Motor neuron (in vitro differentiated cells): Measurements from ENCODE around the gene ADAMTS1. TPM values are rescaled to one million over a fixed set of nuclear protein-coding genes. Genes with fewer than 3 reads are reported as not detected.

ENCODE experiments used
- ATAC-seq, 8 experiments: fragments of 200-7000 bp; cut with Tn5 transposase; replicated peaks in 6 of 8; 2 replicates each; pipeline ENCODE4 v1.8.0; 2021; ENCODE audit warnings: mild to moderate bottlenecking in 8 of 8, moderate library complexity in 8 of 8
- H3K27ac ChIP-seq, 2 donors: fragments of 250-450 bp; sonication (Bioruptor Pico); 2 replicates each; pipeline ENCODE4 v1.9.0; 2021; ENCODE audit warnings: antibody characterized with exemption in 2 of 2, mild to moderate bottlenecking in 2 of 2, moderate library complexity in 1 of 2
- H3K4me1 ChIP-seq, 2 donors: fragments of 250-450 bp; sonication (Bioruptor Pico); replicated peaks in 1 of 2; 2 replicates each; pipeline ENCODE4 v1.6.1; 2021; ENCODE audit warnings: antibody characterized with exemption in 2 of 2, mild to moderate bottlenecking in 2 of 2, moderate library complexity in 1 of 2
- H3K4me3 ChIP-seq, 5 donors: fragments of 250-450 bp; sonication (Bioruptor Pico); 2 replicates each; pipeline ENCODE4 v1.9.0; 2021; ENCODE audit warnings: antibody characterized with exemption in 5 of 5, mild to moderate bottlenecking in 5 of 5, moderate library complexity in 4 of 5
- WGBS, 10 experiments: fragments of 450-650 bp; shearing (Covaris generic); methylation state at CpG; one replicate each; pipeline ENCODE4 v1.0.0; 2022; 5-methylcytosine and 5-hydroxymethylcytosine counted together
- in situ Hi-C, 9 experiments: fragments of 400-800 bp; cut with MboI; loops; one replicate each; pipeline ENCODE4 v1.15.0; 2021; ENCODE audit warnings: low sequenced_read_pairs in 9 of 9, low pct_unique_long_range_greater_than_20kb in 2 of 9; ENCODE audit not compliant: unreplicated experiment in 9 of 9
- total RNA-seq, 8 experiments: library from RNA; unstranded; fragments of 300-600 nt; gene quantifications; 2 replicates each; pipeline versions ENCODE4 v1.2.3 to v1.2.4, GENCODE V29; 2022

ADAMTS1 gene
- total RNA-seq, 8 experiments from 2014 or later, result 3.6 to 36.9 (median 14.5) TPM

- in situ Hi-C loops, result no loop called here
- no peak overlapping the region for H3K4me3 ChIP-seq
- WGBS, 10 experiments, result 80 to 98% (median 87%) methylated on average over 1 to 8 of the region's 8 CpGs
- no peaks in the 10 kb centered on the region for H3K4me1 ChIP-seq
- ATAC-seq, result no peak
- H3K27ac ChIP-seq, result no peak overlapping the region
These were observed 56.4 kb downstream of the ADAMTS1 start for GRCh38 chr21:26788790-26789189.

Other genes starting within 250 kb of the ADAMTS1 start
- 1 to 10 TPM in 4 of 8 experiments, under 1 TPM in 4; 0.13 to 6.9 (median 1.3) TPM for gene ADAMTS5, start 121.7 kb upstream of the ADAMTS1 start, total RNA-seq